Stimulated activated CD4-positive, alpha-beta T cell treated with anti-CD3 and anti-CD28 coated beads, Interleukin-15, amount 100 ng/mL, for 24 hours (primary cell): ENCODE results near the gene ECEL1.
"Not testable (repeated sequence)": the region's sequence is repeated elsewhere in the genome, so short reads cannot be mapped to it uniquely, and the experiment has no call there.

Experiments
- DNase-seq: peaks from one replicate; pipeline ENCODE4 v3.0.0-alpha.2; 2020

Gene ECEL1, protein sequence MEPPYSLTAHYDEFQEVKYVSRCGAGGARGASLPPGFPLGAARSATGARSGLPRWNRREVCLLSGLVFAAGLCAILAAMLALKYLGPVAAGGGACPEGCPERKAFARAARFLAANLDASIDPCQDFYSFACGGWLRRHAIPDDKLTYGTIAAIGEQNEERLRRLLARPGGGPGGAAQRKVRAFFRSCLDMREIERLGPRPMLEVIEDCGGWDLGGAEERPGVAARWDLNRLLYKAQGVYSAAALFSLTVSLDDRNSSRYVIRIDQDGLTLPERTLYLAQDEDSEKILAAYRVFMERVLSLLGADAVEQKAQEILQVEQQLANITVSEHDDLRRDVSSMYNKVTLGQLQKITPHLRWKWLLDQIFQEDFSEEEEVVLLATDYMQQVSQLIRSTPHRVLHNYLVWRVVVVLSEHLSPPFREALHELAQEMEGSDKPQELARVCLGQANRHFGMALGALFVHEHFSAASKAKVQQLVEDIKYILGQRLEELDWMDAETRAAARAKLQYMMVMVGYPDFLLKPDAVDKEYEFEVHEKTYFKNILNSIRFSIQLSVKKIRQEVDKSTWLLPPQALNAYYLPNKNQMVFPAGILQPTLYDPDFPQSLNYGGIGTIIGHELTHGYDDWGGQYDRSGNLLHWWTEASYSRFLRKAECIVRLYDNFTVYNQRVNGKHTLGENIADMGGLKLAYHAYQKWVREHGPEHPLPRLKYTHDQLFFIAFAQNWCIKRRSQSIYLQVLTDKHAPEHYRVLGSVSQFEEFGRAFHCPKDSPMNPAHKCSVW

DNA sequence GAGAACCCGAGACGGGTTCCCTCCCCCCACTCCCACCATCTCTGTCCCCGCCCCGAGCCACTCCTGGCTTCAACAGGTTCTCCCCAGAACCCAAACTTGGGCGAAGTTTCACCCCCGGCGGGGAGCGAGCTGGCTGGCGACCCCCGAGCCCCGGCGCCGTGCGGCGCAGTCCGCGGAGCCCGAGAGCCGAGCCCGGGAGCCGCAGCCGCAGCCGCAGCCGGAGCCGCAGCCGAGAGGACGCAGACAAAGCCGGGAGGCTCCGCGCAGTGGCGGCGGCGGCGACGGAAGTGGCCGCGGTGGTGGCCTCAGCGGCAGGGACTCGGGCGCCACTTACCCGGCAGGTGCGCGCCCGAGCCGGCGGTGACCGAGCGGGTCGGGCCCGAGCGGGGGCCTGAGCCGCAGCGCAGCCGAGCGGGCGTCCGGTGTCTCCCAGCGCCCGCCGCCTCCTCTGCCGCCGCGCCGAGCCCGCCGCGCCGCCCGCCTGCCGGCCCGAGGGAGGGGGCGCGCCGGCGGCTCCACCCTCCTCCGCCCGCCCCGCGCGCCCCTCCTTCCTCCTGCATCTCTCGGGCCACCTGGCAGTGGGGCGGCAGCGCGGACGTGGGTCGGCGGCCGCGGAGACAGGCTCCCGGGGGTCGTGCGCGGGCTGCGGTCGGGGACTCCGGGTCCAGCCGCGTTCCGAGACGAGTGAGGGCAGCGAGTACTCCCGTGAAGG lies at the start of gene ECEL1:
ECEL1 (minus strand) TSS at position 450 of the 712 bp plus-strand sequence. CDS start 1,181 bp downstream, outside the sequence.
- peak; percentile 34 for DNase-seq

DNA sequence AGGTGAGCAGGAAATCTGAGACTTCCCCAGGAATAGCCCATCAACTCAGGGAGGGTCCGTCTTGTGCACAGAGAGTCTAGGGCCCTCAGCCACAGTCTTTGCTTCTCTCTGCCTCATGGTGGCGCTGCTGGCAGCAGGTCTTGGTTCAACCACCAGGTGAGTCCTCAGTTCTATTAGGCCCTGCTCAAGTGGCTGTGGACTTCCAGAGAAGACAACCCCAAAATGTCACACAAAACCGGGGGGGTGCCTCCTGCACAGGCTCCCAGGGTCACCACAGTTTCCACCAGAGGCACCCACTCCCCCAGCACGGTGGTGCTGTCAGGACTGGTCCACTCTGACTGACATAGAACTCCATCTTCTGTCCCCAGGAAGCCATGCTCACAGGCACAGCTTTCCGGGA lies 49.4 kb upstream of the ECEL1 start:
- DNase-seq: no peak

DNA sequence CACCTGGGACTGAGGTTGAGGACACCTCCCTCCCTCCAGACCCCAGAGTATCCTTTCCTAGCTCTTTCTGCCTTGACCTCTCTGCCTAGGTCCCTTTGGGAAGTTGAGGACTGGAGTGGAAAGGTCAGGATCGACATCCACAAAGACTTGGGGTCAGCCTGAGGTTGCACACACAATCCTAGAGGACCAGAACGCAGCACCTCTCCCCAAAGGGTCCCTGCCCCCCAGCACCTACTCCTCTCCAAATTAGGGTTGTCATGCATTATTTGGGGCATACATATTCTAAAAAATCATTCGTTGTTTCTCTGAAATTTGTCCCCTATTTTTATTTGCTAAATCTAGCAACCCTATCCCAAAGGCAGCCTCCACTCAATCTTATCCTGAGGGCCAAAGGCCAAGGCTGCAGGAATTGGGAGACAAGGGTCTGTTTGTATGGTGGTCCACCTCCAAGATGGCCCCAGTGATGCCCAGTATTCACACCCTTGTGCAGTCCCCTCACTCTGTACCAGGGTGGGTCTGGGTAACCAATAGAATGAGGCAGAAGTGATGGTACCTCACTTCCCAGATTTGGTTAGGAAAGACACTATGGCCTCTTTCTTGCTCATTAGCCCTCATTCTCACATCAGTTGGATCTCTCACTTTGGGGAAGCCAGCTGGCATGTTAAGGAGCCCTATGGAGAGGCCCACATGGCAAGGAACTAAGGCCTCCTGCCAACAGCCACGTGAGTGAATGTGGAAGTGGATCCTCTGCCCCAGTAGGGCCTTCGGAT lies 48.3 kb upstream of the ECEL1 start:
- DNase-seq: no peak

DNA sequence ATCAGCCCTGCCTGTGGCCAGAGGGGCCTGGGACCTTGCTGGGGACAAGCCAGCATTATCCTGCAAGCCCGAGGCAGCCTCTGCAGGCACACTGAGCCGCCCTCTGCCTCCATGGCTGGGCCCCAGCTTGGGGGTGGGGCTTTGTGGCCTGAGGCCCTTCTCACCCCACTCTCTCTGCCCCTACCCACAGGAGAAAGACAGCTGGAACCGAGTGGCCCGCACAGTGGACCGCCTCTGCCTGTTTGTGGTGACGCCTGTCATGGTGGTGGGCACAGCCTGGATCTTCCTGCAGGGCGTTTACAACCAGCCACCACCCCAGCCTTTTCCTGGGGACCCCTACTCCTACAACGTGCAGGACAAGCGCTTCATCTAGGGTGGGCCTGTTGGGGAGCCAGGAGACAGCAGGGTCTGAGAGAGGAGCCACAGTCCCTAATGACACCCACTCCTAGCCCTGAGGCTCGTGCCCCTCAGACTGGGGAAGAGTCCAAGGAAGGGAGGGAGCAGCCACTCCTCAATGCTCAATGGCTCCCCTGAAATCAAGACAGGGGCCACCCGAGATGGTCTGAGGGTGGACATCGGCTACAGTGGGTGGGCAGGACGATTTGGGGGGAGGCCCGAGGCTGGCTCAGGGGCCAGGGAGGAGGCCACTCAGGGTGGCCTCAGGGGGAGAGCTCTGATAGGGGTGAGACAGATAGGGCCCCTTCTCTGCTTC lies 47.5 kb upstream of the ECEL1 start:
- no peak for DNase-seq

DNA sequence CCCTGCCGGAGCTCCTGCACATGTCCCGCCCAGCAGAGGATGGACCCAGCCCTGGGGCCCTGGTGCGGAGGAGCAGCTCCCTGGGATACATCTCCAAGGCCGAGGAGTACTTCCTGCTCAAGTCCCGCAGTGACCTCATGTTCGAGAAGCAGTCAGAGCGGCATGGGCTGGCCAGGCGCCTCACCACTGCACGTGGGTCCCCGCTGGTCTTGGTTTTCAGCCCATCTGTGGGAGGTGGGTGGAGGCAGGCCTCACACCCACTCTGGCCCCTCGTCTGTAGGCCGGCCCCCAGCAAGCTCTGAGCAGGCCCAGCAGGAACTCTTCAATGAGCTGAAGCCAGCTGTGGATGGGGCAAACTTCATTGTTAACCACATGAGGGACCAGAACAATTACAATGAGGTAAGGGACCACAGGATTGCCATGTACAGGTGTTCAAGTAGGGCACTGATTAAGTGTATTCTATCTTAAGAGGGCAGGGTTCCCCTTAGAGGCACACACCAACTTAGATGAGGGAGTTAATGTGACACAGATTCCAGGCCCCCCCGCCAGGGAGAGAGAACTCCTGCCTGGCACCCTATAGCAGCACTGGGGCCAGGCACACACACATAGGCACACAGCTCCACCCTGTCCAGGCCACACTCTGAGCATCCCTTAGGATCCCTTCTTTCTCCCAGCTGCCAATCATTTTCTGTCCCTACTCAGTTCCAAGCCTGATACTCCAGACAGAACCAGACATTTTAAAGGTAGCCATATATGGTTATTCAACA lies 46.5 kb upstream of the ECEL1 start:
- no peak for DNase-seq

DNA sequence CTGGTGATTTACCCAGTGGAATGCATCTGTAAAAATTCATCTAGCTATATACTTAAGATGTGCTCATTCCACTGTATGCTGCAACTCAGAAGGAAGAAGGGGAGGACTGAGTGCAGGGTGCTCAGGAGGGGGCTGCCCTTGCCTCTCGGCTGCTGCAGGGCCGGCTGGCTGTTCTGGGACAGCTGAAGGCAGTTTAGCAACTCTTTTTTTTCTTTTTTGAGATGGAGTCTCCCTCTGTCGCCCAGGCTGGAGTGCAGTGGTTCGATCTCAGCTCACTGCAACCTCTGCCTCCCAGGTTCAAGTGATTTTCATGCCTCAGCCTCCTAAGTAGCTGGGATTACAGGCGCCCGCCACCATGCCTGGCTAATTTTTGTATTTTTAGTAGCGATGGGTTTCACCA lies 45.2 kb upstream of the ECEL1 start:
- not testable (repeated sequence) for DNase-seq

DNA sequence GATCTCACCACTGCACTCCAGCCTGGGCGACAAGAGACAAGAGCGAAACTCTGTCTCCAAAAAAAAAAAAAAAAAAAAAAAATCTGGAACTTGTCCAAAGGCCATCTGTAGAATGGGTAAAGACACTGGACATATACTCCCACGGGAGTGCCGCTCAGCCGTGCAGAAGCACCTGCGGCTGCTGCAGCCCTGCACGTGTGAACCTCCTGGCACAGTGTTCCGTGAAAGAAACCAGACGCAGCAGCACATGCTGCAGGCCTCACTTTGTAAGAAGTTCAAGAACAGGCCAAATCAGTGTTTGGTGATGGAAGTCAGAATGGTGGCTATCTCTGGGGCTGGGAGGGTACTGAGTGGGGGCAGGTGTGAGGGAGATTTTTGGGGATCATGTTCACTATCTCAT lies 44.8 kb upstream of the ECEL1 start:
- DNase-seq: no peak

DNA sequence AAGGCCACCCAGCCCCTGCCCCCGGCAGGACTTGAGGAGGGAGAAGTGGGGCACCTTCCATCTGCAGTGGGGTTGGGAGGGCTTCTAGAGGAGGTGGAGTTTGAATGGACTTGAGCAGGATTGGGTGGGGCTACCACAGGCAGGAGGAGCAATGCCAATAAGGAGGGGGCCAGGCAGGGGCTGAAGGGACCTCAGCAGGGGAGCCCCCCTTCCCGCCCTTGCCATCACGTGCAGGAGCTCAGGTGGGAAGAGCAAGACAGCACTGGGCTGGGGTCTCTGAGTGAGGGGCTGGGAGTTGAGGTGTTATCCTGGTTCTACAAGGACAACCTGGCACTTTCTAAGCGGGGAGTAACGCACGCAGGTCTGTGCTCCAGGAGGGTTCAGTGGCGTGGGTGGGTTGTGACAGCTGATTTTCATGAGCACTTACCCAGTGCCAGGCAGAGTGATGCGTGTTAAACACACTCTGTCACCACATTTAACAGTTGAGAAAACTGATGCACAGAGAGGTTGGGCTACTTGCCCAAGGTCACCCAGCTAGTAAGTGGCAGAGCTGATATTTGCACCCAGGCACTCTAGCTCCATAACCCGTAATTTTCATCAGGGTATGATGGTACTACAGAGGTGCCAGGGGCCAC lies 43.1 kb upstream of the ECEL1 start:
- no peak for DNase-seq

DNA sequence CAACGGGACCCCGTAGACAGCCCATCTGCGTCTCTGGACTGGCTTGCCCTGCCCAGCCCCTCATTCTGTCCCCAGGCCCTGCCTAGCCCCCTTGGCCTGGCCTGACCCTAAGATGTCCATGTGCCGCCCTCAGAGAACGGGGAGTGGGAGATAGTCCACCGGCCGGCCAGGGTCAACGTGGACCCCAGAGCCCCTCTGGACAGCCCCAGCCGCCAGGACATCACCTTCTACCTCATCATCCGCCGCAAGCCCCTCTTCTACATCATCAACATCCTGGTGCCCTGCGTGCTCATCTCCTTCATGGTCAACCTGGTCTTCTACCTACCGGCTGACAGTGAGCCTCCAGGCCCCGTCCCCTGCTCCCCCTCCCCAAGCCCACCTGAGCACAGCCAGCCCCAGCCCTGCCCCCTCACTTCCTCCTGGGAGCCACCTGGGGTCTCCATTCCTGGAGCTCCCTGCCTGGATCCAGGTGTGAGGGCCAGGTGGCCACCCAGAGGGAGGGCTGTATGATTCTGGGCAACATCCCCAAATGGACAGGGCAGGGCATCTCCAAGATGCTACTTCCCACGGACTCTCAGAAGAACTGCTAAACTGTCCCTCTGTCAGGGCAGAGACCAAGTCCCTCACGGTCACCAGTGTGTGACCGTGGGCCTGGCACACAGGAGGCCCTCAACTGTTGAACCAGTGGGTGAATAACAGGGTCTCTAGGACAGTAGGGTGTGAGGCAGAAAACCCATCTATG lies 42.3 kb upstream of the ECEL1 start:
- DNase-seq: no peak

DNA sequence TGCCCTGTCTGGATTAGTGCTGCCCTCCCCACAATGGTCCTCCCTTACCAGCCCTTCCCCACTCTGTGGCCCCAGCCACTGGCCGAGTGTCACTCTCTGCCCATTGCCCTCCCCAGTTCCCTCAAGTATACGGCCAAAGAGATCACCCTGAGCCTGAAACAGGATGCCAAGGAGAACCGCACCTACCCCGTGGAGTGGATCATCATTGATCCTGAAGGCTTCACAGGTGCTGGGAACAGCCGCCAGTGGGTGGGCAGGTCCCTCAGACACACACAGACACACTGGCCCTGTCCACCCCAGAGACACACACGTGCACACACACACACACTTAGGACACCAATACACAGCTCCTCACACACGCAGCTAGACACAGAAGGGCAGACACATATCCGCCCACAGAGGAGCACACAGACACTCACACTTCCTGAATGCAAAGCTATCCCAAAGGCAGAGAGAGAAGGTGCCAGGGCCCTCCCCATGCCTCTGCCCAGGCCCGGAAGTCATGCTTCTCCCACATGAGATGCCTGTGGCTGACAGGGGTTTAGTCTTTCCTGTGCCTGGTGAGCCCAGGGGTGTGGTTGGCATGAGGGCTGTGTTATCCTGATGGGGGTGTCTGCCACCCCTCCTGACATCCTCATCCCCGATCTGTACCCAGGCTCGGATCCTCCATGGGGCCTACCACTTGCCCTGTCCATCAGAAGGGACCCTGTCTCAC lies 41.3 kb upstream of the ECEL1 start:
- DNase-seq: no peak

DNA sequence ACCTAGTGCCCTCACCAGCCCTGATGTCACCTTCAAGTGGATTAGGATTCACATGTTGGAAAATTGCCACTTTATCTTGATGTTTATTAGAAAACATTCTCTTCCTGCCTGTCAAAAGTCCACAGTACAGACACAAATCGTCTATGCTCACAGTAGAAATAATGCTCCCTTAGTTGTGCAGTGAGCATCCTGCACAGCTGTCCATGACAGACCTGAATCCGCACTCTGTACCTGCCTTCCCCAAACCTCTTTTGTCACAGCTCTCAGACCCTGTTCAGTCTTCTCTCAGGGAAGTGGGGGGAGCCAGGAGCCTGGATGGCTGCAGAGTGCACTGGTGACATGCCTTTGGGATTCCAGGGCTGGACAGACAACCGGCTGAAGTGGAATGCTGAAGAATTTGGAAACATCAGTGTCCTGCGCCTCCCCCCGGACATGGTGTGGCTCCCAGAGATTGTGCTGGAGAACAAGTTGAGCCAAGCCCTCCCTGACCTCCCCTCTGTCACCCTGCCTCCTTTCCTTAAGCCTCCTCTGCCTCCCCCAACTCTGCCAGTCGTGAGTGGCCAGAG lies 40.4 kb upstream of the ECEL1 start:
- no peak for DNase-seq

DNA sequence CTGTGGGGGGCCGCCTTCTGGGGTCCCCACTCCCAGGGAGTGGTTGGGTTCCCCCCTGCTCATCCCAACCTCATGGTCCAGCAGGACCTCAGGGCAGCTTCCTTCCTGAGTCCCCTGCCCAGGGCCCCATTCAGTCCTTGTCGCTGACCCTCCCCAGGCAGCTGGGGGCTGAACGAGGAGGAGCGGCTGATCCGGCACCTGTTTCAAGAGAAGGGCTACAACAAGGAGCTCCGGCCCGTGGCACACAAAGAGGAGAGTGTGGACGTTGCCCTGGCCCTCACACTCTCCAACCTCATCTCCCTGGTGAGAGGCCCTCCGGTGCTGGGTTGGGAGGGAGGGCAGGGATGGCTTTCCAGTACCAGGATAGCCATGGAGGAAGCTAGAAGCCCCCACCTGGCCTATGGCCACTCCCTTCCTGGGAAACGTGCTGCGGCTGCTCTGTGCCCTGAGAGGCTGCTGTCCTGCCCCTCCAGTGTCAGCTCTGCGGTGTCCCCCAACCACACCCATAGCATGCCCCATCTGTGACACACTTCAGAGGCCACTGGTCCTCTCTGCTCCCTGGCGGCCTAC lies 38.8 kb upstream of the ECEL1 start:
- no peak for DNase-seq

DNA sequence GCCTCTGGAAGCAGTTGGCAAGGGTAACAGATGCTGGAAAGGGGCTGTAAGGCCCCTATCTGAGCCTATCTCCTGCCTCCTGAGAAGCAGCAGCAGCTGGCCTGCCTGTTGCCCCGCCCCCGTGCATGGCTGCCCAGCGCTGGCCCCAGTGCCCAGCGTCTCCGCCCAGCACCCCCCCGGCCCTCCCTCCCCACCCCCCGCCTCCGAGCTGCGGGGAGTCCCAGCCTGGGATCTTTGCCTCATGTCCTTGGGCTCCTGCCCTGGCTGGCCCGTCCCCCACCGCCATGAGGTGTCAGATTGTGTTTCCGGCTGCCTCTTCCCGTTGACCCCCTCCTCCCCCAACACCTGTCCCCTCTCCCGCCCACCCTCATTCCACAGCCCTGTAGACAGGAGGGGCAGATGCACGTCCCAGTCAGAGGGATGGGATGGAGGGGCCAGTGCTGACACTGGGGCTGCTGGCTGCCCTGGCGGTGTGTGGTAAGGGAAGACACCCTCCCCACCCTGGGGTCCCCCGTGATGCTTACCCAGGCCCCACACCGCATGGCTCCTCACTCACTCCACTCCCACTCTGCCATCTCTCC lies 38.2 kb upstream of the ECEL1 start, which contains the start of gene CHRND:
CHRND (plus strand) TSS at position 370 of the 581 bp plus-strand sequence; CDS start at position 426, 56 bp downstream.
- DNase-seq: no peak

DNA sequence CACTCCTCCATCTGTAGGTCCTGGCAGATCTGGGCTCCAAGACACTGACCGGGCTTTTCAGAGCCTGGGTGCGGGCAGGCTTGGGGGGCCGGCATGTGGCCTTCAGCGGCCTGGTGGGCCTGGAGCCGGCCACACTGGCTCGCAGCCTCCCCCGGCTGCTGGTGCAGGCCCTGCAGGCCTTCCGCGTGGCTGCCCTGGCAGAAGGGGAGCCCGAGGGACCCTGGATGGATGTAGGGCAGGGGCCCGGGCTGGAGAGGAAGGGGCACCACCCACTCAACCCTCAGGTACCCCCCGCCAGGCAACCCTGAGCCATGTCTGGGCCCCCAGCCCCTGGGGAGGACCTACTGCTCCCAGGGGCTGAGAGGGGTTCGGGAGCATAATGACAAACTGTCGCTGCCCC lies 37.6 kb upstream of the ECEL1 start:
- DNase-seq: no peak

DNA sequence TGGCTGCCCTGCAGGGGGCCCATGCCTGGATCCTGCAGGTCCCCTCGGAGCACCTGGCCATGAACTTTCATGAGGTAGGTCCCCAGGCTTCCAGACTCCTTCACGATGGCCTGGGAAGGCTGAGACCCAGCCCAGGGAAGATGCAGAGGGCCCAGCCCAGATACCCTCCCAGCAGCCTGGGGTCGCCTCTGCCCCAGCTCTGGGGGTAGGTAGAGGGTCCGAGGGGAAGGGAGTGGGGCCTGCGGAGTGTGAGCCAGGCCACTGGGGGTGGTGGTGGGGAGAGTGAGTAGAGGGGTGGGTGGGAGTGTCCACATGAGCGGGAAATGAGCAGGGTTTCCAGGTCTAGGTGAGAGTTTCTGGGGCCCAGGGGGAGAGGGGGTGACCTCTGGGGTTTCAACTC lies 37.1 kb upstream of the ECEL1 start:
- DNase-seq: no peak

DNA sequence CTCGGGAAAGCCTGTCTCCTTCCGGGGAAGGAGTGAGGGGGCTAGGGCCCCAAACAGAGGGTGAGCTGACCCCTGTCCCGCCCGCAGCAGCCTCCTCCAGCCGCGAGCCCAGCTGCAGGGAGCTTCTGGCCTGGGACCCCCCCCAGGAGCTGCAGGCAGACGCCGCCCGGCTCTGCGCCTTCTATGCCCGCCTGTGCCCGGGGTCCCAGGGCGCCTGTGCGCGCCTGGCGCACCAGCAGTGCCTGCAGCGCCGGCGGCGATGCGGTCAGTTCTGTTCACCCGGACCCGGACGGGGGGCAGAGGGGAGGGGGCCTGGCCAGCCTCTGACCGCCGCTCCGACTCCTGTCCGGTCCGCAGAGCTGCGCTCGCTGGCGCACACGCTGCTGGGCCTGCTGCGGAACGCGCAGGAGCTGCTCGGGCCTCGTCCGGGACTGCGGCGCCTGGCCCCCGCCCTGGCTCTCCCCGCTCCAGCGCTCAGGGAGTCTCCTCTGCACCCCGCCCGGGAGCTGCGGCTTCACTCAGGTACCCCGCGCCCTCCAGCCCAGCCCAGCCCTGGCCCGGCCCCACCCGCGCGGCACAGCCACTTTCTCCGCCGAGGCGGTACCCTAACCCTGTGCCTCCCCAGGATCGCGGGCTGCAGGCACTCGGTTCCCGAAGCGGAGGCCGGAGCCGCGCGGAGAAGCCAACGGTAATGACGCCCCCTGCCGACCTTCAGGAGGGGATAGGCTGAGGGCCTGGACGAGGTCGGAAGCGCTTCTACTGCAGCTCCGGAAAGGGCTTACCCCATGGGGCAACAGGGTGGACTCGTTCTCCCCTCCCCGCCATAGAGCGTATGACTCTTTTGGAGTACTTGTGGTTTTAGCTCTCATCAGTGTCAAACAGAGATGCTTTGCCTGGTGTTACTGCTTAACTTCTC lies 36.3 kb upstream of the ECEL1 start:
- peak; percentile 69 for DNase-seq

DNA sequence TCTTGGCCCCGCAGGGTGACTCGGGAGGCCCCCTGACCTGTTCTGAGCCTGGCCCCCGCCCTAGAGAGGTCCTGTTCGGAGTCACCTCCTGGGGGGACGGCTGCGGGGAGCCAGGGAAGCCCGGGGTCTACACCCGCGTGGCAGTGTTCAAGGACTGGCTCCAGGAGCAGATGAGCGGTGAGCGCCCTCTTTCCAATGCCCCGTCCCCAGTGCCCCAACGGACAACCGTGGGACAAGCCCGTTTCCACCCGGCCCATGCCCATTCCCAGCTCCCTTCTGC lies 35.7 kb upstream of the ECEL1 start:
- DNase-seq: no peak
